ENCODE measurements around the gene KIF26A.

The KIF26A gene

DNA sequence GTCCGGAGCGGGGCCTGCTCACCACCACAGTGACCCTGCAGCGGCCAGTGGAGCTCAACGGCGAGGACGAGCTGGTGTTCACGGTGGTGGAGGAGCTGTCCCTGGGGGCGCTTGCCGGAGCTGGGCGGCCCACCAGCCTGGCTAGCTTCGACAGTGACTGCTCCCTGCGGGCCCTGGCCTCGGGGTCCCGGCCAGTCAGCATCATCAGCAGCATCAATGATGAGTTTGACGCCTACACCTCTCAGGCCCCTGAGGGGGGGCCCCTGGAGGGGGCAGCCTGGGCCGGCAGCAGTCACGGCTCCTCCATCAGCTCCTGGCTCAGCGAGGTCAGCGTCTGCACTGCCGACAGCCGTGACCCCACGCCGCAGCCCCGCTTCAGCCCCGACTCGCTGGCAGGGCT lies 37.4 kb downstream of the KIF26A start:
- no peak for DNase-seq (ENCODE audit: low spot score)
- TF ChIP-seq, protein P1, sequence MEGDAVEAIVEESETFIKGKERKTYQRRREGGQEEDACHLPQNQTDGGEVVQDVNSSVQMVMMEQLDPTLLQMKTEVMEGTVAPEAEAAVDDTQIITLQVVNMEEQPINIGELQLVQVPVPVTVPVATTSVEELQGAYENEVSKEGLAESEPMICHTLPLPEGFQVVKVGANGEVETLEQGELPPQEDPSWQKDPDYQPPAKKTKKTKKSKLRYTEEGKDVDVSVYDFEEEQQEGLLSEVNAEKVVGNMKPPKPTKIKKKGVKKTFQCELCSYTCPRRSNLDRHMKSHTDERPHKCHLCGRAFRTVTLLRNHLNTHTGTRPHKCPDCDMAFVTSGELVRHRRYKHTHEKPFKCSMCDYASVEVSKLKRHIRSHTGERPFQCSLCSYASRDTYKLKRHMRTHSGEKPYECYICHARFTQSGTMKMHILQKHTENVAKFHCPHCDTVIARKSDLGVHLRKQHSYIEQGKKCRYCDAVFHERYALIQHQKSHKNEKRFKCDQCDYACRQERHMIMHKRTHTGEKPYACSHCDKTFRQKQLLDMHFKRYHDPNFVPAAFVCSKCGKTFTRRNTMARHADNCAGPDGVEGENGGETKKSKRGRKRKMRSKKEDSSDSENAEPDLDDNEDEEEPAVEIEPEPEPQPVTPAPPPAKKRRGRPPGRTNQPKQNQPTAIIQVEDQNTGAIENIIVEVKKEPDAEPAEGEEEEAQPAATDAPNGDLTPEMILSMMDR (IDR thresholded peaks at IDR 0.05; ENCODE audit: extremely low read depth, missing control alignments), result no peak

DNA sequence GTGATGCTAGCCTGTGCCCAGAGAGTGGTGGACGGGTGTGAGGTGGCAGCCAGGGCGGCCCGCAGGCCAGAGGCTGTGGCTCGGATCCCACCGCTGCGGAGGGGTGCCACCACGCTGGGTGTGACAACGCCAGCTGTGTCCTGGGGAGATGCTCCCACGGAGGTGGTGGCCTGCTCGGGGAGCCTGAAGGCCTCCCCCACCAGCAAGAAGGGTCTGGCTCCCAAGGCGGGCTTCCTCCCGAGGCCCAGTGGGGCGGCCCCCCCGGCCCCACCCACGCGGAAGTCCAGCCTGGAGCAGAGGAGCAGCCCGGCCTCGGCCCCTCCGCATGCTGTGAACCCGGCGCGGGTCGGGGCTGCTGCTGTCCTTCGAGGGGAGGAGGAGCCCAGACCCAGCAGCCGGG lies 38.2 kb downstream of the KIF26A start:
- no peak for DNase-seq (ENCODE audit: low spot score)
- TF ChIP-seq, protein P1 (IDR thresholded peaks at IDR 0.05; ENCODE audit: extremely low read depth, missing control alignments), result no peak

DNA sequence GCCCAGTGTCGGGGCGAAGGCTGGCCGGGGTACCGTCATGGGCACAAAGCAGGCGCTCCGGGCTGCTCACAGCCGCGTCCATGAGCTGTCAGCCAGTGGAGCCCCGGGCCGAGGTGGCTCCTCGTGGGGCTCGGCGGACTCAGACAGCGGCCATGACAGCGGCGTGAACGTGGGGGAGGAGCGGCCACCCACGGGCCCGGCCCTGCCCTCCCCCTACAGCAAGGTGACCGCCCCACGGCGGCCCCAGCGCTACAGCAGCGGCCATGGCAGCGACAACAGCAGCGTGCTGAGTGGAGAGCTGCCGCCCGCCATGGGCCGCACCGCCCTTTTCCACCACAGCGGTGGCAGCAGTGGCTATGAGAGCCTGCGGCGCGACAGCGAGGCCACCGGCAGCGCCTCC lies 39.0 kb downstream of the KIF26A start:
- DNase-seq (ENCODE audit: low spot score), result no peak
- TF ChIP-seq, protein P1 (IDR thresholded peaks at IDR 0.05; ENCODE audit: extremely low read depth, missing control alignments), result no peak

DNA sequence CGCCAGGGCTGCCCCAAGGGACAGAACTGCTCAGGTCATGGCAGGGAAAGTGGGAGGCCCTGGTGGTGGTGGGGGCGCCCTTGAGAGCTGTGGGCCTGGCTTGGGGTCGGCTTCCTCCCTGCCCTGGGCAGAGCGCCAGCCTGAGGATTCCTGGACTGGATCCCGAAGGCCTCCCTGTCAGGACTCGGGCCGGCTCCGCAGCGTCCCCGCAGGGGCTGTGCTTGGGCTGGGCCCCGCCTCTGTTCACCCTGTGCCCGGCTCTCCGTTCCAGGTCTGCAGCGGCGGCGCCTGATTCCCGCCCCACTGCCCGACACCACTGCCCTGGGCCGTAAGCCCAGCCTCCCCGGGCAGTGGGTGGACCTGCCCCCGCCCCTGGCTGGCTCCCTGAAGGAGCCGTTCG lies 39.9 kb downstream of the KIF26A start:
- TF ChIP-seq, protein P1 (IDR thresholded peaks at IDR 0.05; ENCODE audit: extremely low read depth, missing control alignments), result no peak

DNA sequence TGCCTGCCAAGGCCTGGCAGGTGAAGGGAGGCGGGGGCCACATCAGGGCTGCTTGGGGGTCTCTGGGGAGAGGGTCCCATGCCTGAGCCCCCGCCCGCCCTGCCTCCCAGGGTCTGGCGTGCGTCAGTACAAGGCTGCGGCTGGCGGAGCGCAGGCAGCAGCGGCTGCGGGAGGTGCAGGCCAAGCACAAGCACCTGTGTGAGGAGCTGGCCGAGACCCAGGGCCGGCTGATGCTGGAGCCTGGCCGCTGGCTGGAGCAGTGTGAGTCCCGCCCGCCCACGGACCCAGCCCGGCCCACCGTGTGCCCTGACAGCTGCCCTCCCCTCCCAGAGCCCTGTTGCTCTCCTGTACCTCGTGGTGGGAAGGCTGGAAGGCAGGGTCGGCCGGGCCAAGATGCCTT lies 40.7 kb downstream of the KIF26A start:
- DNase-seq (ENCODE audit: low spot score), result no peak
- TF ChIP-seq, protein P1 (IDR thresholded peaks at IDR 0.05; ENCODE audit: extremely low read depth, missing control alignments), result no peak

More for the DNA sequence above, 39.9 kb downstream of the KIF26A start:
- no peak for DNase-seq (ENCODE audit: low spot score)

DNA sequence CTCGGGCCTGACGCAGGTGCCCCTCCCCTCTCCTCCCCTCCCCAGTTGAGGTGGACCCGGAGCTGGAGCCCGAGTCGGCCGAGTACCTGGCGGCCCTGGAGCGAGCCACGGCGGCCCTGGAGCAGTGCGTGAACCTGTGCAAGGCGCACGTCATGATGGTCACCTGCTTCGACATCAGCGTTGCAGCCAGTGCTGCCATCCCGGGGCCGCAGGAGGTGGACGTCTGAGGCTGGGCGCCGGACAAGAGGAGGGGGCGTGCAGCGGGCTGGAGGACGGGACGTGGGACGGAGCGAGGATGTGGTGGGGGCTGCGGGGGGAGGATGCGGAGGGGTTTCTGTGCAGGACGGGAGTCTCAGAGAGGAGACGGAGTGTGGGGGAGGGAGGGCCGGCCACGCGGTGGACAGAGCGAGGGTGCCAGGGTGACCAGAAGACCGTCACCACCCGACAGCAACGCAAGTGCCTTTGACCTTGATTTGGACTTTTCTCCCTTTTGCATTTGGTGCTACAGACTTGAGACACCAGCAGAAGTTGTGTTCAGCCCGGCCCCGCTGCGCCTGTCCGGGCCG lies 41.3 kb downstream of the KIF26A start:
- DNase-seq (ENCODE audit: low spot score), result no peak
- TF ChIP-seq, protein P1 (IDR thresholded peaks at IDR 0.05; ENCODE audit: extremely low read depth, missing control alignments), result no peak

DNA sequence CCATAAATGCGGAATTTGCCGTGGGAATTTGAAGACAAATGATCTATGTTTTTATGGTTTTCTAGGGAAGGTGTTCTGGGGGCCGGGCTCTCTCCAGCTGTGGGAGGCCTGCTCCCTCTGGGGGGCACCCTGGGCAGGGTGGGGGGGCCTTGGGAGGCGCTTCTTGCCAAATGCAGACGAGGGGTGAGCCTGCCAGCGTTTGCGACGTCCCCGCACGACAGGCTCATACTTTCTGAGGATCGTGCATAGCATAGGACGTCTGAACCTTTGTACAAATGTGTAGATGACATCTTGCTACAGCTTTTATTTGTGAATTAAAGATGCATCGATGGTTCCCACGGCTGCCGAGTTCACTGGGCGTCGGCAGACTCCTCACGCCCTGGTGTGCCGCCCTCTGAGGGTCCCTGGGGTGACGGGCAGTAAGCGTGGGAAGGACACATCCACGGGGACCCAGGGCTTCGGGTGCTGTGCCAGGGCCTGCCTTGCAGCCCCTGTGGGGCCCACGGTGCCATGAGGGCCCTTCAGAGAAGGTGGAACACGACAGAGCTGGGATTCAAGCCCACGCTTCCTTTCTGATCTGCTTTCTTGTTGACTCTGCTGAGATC lies 42.3 kb downstream of the KIF26A start:
- TF ChIP-seq, protein P1 (IDR thresholded peaks at IDR 0.05; ENCODE audit: extremely low read depth, missing control alignments), result no peak
- DNase-seq (ENCODE audit: low spot score), result no peak
